GM12891 (cell line): Measurements from ENCODE around the gene POLR2H.
A peak's percentile ranks its signal among the peaks of the same experiment; 100 is the strongest.

Experiments used
- DNase-seq: peaks from one replicate; pipeline ENCODE4 v3.0.0; 2011; ENCODE audit warnings: low spot score; ENCODE audit not compliant: insufficient read length
- FAIRE-seq: peaks from 2 replicates; lab custom pipeline; 2011; peaks lifted over from hg19 to GRCh38; lab: Jason Lieb, UNC
- PAX5 ChIP-seq: IDR thresholded peaks from 2 replicates; pipeline ENCODE4 v1.6.1; 2011; ENCODE audit warnings: low read length, moderate library complexity, mild to moderate bottlenecking; ENCODE audit not compliant: insufficient read depth, severe bottlenecking
- POLR2A ChIP-seq: IDR thresholded peaks from 2 replicates; pipeline ENCODE4 v1.6.1; 2011; ENCODE audit warnings: low read depth, low read length, control low read depth
- POLR2AphosphoS5 ChIP-seq: IDR thresholded peaks from 2 replicates; pipeline ENCODE4 v1.6.1; 2011; ENCODE audit warnings: low read depth, low read length, control low read depth
- POU2F2 ChIP-seq: IDR thresholded peaks from 2 replicates; pipeline ENCODE4 v1.6.1; 2011; ENCODE audit warnings: low read depth, mild to moderate bottlenecking, control low read depth, low read length, moderate library complexity
- SPI1 ChIP-seq: IDR thresholded peaks from 2 replicates; pipeline ENCODE4 v1.6.1; 2011; ENCODE audit warnings: low read depth, low read length, control low read depth
- TAF1 ChIP-seq: IDR thresholded peaks from 2 replicates; pipeline ENCODE4 v1.6.1; 2011; ENCODE audit warnings: low read depth, low read length, control low read depth

POLR2H gene

GRCh38 chr3:184371570-184372018, 10.1 kb downstream of the POLR2H start:
- no peak for TF ChIP-seq PAX5
- peak; percentile 67 for TF ChIP-seq SPI1
- FAIRE-seq: peak; percentile 83
- DNase-seq: peak; percentile 73

GRCh38 chr3:184372296-184372821, 10.8 kb downstream of the POLR2H start:
- DNase-seq: no peak
- no peak for TF ChIP-seq POU2F2
- no peak for TF ChIP-seq POLR2AphosphoS5
- no peak for TF ChIP-seq POLR2A
- TF ChIP-seq TAF1: no peak
- no peak for TF ChIP-seq SPI1
- no peak for TF ChIP-seq PAX5
- no peak for FAIRE-seq

- DNase-seq (no peak), FAIRE-seq (no peak)
- TF ChIP-seq POLR2A: no peak
- no peak for TF ChIP-seq POLR2AphosphoS5
- no peak for TF ChIP-seq PAX5
- TF ChIP-seq TAF1: no peak
- no peak for TF ChIP-seq POU2F2
- no peak for TF ChIP-seq SPI1
These were observed 11.4 kb downstream of the POLR2H start for GRCh38 chr3:184372911-184373310.

- TF ChIP-seq POU2F2: no peak
- no peak for TF ChIP-seq PAX5
- TF ChIP-seq TAF1: no peak
- no peak for TF ChIP-seq POLR2A
- no peak for TF ChIP-seq SPI1
- TF ChIP-seq POLR2AphosphoS5: no peak
- no peak for FAIRE-seq
- DNase-seq: no peak
These were observed 11.9 kb downstream of the POLR2H start for GRCh38 chr3:184373422-184373821.

- TF ChIP-seq POU2F2: no peak
- TF ChIP-seq TAF1: no peak
- TF ChIP-seq POLR2AphosphoS5: no peak
- no peak for TF ChIP-seq SPI1
- no peak for TF ChIP-seq PAX5
- TF ChIP-seq POLR2A: no peak
- FAIRE-seq (no peak), DNase-seq (no peak)
These were observed 14.4 kb downstream of the POLR2H start for GRCh38 chr3:184375747-184376461.

- no peak for TF ChIP-seq POLR2AphosphoS5
- no peak for TF ChIP-seq POLR2A
- TF ChIP-seq SPI1: no peak
- no peak for TF ChIP-seq TAF1
- TF ChIP-seq PAX5: no peak
- no peak for TF ChIP-seq POU2F2
- FAIRE-seq (no peak), DNase-seq (no peak)
These were observed 15.9 kb downstream of the POLR2H start for GRCh38 chr3:184377374-184377773.

GRCh38 chr3:184377882-184378445, 16.5 kb downstream of the POLR2H start, which contains the start of gene THPO:
THPO (minus strand) TSS chr3:184378207; CDS start chr3:184376259, 1,948 bp downstream.
- FAIRE-seq (no peak), DNase-seq (no peak)
- TF ChIP-seq POLR2AphosphoS5: no peak
- no peak for TF ChIP-seq SPI1
- TF ChIP-seq POLR2A: no peak
- TF ChIP-seq POU2F2: no peak
- no peak for TF ChIP-seq PAX5
- TF ChIP-seq TAF1: no peak

- TF ChIP-seq POLR2A (no peak), SPI1 (no peak)
- no peak for DNase-seq
- no peak for FAIRE-seq
These were observed 17.3 kb downstream of the POLR2H start for GRCh38 chr3:184378651-184379357.

GRCh38 chr3:184379358-184380184, 18.1 kb downstream of the POLR2H start, which contains the start of gene CHRD:
CHRD (plus strand) TSS chr3:184380054; CDS start chr3:184380319, 265 bp downstream.
- DNase-seq (no peak), FAIRE-seq (no peak)
- TF ChIP-seq POLR2A: no peak
- no peak for TF ChIP-seq SPI1
- TF ChIP-seq POLR2AphosphoS5: no peak
